Activated CD4-positive, alpha-beta memory T cell treated with anti-CD3 and anti-CD28 coated beads for 36 hours (primary cell): ENCODE results near the gene ANKRD49. TPM values are rescaled to one million over a fixed set of nuclear protein-coding genes. Genes with fewer than 3 reads are reported as not detected.

Experiments
- CTCF ChIA-PET: fragments of 350-600 bp; sonication (Branson Sonifier 250); formaldehyde crosslinking; loops from one replicate; lab custom pipeline; 2021; ENCODE audit warnings: antibody characterized with exemption, inconsistent platforms; lab: Charles Lee
- POLR2A ChIA-PET: fragments of 350-600 bp; sonication (Branson Sonifier 250); formaldehyde crosslinking; loops from one replicate; lab custom pipeline; 2021; ENCODE audit warnings: antibody characterized with exemption; lab: Charles Lee
- DNase-seq: peaks from one replicate; pipeline ENCODE4 v3.0.0-alpha.2; 2020
- H3K27ac Mint-ChIP-seq: one replicate; pipeline ENCODE4 v1.8.0; 2021; ENCODE audit warnings: mixed read lengths
- H3K27me3 Mint-ChIP-seq: one replicate; pipeline ENCODE4 v1.8.0; 2021; ENCODE audit warnings: mixed read lengths
- H3K36me3 Mint-ChIP-seq: one replicate; pipeline ENCODE4 v1.8.0; 2021; ENCODE audit warnings: mixed read lengths
- H3K4me1 Mint-ChIP-seq: one replicate; pipeline ENCODE4 v1.8.0; 2021; ENCODE audit warnings: low read depth, mixed read lengths
- H3K4me3 Mint-ChIP-seq: one replicate; pipeline ENCODE4 v1.8.0; 2021; ENCODE audit warnings: mild to moderate bottlenecking, mixed read lengths
- H3K9me3 Mint-ChIP-seq: one replicate; pipeline ENCODE4 v1.8.0; 2021; ENCODE audit warnings: mixed read lengths
- intact Hi-C: fragments of 100-400 bp; cut with micrococcal nuclease; formaldehyde crosslinking; loops from one replicate; pipeline ENCODE4 v1.15.1; 2023
- microRNA-seq: library from miRNA; unstranded; fragments of <30 nt; microRNA quantifications from one replicate; pipeline ENCODE4 v1.2.0, GENCODE V29; 2022; ENCODE audit warnings: borderline number of aligned reads, borderline microRNAs expressed, borderline replicate concordance
- total RNA-seq, 2 experiments: library from RNA; stranded (reverse); gene quantifications; one replicate each; pipeline ENCODE4 v1.2.3, GENCODE V29; 2021

The ANKRD49 gene
- total RNA-seq, 2 experiments from 2014 or later: 18.6 to 19.2 TPM

- Mint-ChIP-seq H3K27ac (no peak overlapping the region), H3K36me3 (peaks cover 4% of the 10 kb centered on the region), H3K4me3 (peak overlapping the region; percentile 68), H3K4me1 (peaks cover 39% of the 10 kb centered on the region), H3K9me3 (no peaks in the 10 kb centered on the region), H3K27me3 (no peaks in the 10 kb centered on the region)
- no peak for DNase-seq
- CTCF ChIA-PET: no interaction called here
- POLR2A ChIA-PET: no interaction called here
- intact Hi-C loops: loop anchor here (10.0 kb wide), 2 partner anchors 329 to 379 kb away; no protein-coding TSS in a partner anchor
Measured at GRCh38 chr11:94546162-94546470, 52.3 kb downstream of the ANKRD49 start.

- peaks cover 39% of the 10 kb centered on the region for H3K4me1 Mint-ChIP-seq
Measured at GRCh38 chr11:94546886-94547285, 53.1 kb downstream of the ANKRD49 start.

GRCh38 chr11:94549146-94549545 is 55.4 kb downstream of the ANKRD49 start:
- Mint-ChIP-seq H3K27ac (no peak overlapping the region), H3K4me3 (no peak overlapping the region), H3K4me1 (peaks cover 28% of the 10 kb centered on the region), H3K36me3 (peaks cover 4% of the 10 kb centered on the region), H3K27me3 (no peaks in the 10 kb centered on the region), H3K9me3 (no peaks in the 10 kb centered on the region)
- POLR2A ChIA-PET: no interaction called here
- intact Hi-C loops: loop anchor here (10.0 kb wide), 2 partner anchors 326 to 376 kb away; no protein-coding TSS in a partner anchor
- DNase-seq: no peak
- CTCF ChIA-PET: no interaction called here

More at GRCh38 chr11:94546886-94547285, 53.1 kb downstream of the ANKRD49 start:
- Mint-ChIP-seq H3K9me3 (no peaks in the 10 kb centered on the region), H3K27me3 (no peaks in the 10 kb centered on the region), H3K4me3 (peak overlapping the region; percentile 47), H3K36me3 (peaks cover 4% of the 10 kb centered on the region), H3K27ac (no peak overlapping the region)
- intact Hi-C loops: loop anchor here (10.0 kb wide), 2 partner anchors 328 to 378 kb away; no protein-coding TSS in a partner anchor
- ChIA-PET CTCF (interaction anchor here (0.8 to 1.4 kb wide), 3 partner anchors 18 to 27 kb away, joined by 3 to 4 read pairs (median 3); no protein-coding TSS in a partner anchor), POLR2A (no interaction called here)
- DNase-seq: no peak

Small RNAs within 50 kb of the gene (microRNA-seq; reads per million reads assigned to microRNA genes)
- gene MIR548L: 35.4 reads per million, percentile 51 among the genes with 10 or more reads in this experiment

Other genes with a start within 250 kb of the ANKRD49 start
- not detected for gene IZUMO1R, start 189.4 kb upstream of the ANKRD49 start, total RNA-seq
- not detected for gene GPR83, start 92.6 kb upstream of the ANKRD49 start, total RNA-seq
- 10 to 100 TPM; 43.4 to 47.6 TPM for gene MRE11, start 140 bp upstream of the ANKRD49 start, total RNA-seq
- not detected for gene C11orf97, start 18.5 kb downstream of the ANKRD49 start, total RNA-seq
- 1 to 10 TPM; 3.6 to 3.9 TPM for gene FUT4, start 49.9 kb downstream of the ANKRD49 start, total RNA-seq
- gene PIWIL4, start 73.4 kb downstream of the ANKRD49 start, total RNA-seq: under 1 TPM; 0.29 to 0.90 TPM